RPMI7951 (cell line): Measurements from ENCODE around the gene AP3B2. TPM values are rescaled to one million over a fixed set of nuclear protein-coding genes. Genes with fewer than 3 reads are reported as not detected.
"Not testable (repeated sequence)": the region's sequence is repeated elsewhere in the genome, so short reads cannot be mapped to it uniquely, and the experiment has no call there.

Experiments
- DNase-seq: peaks from one replicate; pipeline ENCODE4 v3.0.0-alpha.2; 2012; ENCODE audit warnings: low read depth
- total RNA-seq: library from RNA; depleted of rRNA; stranded (reverse); fragments of >200 nt; shearing (Covaris generic); gene quantifications from 2 replicates; pipeline ENCODE4 v1.2.3, GENCODE V29; 2014; rRNA removed

The AP3B2 gene
- total RNA-seq: 1.4 and 1.7 TPM in 2 replicates

DNA sequence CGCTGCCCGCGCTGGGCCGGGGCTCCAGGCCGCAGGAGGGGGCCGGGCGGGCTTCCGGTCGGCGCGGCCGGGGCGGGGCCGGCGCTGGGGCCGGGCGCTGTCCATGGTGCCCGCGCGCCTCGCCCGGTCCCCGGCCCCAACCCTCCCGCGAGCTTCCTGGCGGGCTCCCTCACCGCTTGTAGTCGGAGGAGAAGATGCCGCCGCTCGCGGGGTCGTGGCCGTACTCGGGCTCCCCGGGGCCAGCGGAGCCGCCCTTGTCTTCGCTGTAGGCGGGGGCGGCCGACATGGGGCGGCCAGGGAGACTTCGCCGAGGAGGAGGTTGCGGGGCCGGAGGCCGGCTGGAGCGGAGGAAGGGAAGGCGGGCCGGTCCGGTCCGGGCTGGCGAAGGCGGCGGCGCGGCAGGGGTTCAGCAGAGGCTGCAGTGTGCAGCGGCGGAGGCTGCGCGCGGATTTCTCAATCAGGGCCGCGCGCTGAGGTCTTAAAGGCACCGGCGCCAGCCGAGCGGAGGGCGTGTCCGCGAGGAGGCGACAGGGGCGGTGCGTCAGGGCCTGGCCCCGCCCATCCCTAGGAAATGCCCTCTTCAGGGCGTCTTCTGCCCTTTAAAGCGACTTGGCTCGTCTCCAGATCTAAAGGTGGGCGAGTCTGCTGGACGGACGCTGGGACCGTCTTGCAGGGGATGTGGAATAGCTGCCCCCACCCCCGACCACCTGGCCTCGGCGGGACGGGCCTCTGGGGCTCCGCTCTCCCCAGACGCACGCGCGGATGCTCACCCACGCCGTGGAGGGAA is at the start of gene AP3B2:
AP3B2 (minus strand) TSS at position 455 of the 787 bp plus-strand sequence; CDS start at position 286, 169 bp downstream.
- peak; percentile 71 for DNase-seq

GRCh38 chr15:82751308-82751707 is 41.6 kb upstream of the AP3B2 start:
- DNase-seq: no peak

GRCh38 chr15:82750831-82751180 is 41.1 kb upstream of the AP3B2 start:
- no peak for DNase-seq

- peak; percentile 94 for DNase-seq
Measured at GRCh38 chr15:82749951-82750830, 40.5 kb upstream of the AP3B2 start.

- DNase-seq: no peak
Measured at GRCh38 chr15:82748315-82748714, 38.6 kb upstream of the AP3B2 start.

- no peak for DNase-seq
Measured at GRCh38 chr15:82743810-82744209, 34.1 kb upstream of the AP3B2 start.

- DNase-seq: no peak
Measured at GRCh38 chr15:82742134-82742533, 32.5 kb upstream of the AP3B2 start.

- DNase-seq: peak; percentile 8
Measured at GRCh38 chr15:82739086-82739485, 29.4 kb upstream of the AP3B2 start.

DNA sequence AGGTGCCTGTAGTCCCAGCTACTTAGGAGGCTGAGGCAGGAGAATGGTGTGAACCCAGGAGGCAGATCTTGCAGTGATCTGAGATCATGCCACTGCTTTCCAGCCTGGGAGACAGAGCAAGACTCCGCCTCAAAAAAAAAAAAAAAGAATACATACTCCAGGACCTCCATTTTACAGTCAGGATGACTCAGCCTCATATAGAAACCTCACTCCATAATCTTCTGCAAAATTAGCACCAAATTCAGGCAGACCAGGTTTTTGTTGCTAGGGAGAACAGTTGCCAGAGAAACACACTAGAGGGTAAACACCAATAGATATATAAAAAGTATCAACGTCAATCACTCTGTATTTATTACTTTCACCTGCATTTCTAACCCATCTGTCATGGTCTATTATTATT is 28.3 kb upstream of the AP3B2 start:
- peak; percentile 5 for DNase-seq

GRCh38 chr15:82731527-82731926 is 21.9 kb upstream of the AP3B2 start:
- no peak for DNase-seq

DNA sequence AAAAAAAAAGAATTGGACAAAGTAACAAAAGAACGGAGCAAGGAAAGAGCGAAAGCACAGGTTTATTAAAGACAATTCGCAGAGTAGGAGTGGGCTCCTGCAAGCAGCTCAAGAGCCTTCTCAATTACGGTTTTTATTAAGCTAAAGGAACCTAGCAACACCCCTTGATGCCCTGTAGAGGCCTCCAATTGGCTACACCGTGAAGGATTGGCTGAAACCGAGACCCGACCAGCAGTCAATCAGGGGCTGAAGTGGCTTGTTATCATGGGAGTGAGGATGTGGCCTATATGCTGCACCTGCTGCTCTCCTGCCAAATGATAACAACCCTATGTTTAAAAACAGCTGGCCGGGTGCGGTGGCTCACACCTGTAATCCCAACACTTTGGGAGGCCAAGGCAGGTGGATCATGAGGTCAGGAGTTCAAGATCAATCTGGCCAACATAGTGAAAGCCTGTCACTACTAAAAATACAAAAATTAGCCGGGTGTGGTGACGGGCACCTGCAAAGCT is 20.4 kb upstream of the AP3B2 start:
- DNase-seq: no peak

DNA sequence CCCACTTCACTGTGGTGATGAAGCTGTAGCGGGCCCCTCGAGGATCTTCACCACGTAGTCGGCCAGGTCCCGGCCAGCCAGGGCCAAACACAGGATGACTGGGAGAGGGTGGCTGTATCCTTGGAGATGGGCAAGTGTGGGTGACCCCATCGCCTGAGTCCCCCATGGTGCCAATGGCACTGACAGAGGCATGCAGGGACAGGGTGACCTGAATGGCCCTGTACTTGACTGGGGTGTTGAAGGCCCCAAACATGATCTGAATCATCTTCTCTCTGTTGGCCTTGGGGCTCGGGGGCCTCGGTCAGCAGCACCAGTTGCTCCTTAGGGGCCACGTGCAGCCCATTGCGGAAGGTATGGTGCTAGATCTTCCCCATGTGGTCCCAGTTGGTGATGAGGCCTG is 17.1 kb upstream of the AP3B2 start:
- no peak for DNase-seq

DNA sequence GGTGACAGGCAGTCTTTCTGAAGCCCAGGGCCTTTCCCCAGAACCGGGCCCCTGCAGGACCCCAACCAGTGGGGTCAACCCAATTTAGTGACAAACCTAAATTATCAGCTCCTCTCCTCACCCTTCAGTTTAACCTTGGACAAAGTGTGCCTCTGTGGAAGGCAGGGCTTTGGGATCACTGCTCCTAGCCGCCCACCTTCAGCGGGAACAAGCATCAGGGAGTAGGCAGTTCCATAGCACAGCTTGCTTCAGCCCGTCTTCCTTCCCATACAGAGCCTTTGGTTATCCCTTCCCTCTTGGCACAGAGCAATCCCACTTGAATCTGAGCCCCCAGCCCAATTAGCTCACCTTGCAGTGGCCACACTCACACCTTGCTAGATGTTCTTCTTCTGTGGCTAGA is 5.3 kb upstream of the AP3B2 start:
- no peak for DNase-seq

DNA sequence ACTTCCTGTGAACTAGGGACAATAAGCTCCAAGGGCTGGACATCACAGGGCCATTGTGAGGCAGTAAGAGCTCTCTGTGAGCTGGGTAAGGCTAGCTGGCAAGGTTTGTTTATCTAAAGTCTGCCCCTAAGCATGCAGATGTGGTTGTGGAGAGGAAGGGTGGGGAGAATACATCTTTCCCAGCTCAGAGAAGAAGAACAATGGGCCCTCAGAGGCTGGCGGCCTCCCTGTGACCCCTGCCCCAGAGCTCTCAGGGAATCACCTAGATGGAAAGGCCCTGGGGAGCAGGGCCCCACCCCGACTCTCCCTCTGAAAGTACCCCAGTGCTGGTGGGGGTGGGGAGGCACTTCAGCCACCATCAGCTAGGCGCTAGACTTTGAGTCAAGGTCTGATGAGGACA is 4.3 kb upstream of the AP3B2 start:
- DNase-seq: peak; percentile 24

- DNase-seq: no peak
Measured at GRCh38 chr15:82712036-82712435, 2.4 kb upstream of the AP3B2 start.

DNA sequence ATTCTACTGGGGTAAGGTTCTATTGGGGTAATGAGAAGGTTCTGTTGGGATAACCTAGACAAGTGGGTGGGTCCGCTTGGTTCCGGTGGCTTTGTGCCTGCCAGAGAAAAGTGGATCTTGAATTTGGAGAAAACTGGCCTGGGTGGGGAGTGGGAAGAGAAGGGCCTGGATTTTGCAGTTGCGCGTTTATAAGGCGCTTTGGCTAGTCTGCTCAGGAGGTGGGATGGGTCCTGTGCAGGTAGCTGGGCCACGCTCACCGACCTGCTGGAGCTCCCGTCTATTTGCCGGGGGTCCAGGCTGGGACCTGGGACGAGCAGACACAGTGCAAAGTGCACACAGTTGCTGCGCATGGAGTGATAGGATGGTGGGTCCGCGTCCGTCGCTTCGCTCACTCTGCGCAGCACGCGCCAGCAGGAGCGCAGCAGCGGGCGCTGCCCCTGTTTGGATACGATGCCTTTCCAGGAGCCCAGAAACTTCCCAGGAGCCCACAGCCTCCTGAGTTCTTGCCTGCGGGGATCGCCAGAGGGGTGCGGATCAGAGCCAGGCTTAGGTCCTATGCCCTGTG is 1.3 kb upstream of the AP3B2 start:
- no peak for DNase-seq

DNA sequence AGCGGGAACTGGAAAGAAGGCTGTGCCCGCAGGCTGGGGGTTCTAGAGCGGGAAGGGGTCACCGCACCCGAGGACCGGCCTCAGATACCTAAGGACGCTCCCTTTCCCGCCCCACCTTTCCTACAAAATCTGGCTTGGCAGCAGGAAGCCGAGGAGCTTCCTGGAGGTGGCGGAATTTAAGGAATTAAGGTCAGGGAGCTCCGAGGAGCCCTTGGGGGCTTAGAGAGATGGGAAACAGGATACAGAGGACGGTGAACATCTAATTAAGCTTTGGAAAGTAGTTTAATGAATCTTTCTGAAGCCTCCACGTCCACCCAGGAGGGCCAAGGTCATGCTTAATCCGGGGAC is 507 bp upstream of the AP3B2 start:
- DNase-seq: no peak

DNA sequence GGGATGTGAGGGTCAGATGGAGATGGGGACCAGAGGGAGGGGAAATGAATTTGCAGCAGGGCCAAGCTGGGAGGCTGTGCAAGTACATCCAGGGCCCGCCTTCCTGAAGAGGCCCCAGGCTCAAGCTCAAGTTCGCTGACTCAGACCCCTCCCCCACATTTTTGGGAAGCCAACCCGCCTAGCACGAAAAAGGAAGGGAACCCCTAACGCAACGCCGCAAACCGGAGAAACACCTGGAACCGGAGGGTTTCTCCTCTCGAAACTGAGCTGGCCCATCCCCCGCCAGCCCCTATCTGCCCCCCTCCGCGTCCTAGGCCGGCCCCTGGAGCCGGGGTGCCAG is 624 bp downstream of the AP3B2 start:
- peak; percentile 31 for DNase-seq

GRCh38 chr15:82705856-82706255 is 3.8 kb downstream of the AP3B2 start:
- DNase-seq: not testable (repeated sequence)

GRCh38 chr15:82699726-82700125 is 9.9 kb downstream of the AP3B2 start:
- peak; percentile 19 for DNase-seq

GRCh38 chr15:82698711-82699345 is 10.8 kb downstream of the AP3B2 start:
- no peak for DNase-seq

GRCh38 chr15:82697735-82698407 is 11.8 kb downstream of the AP3B2 start:
- no peak for DNase-seq
